ENCODE measurements around the gene PFDN5. TPM values are rescaled to one million over a fixed set of nuclear protein-coding genes. Genes with fewer than 3 reads are reported as not detected.

PFDN5 gene
- total and polyA plus RNA-seq, 9 of the 15 experiments (the other 6 are each of a cell fraction or from before 2014, with no cell fraction given), result 361 to 1,636 (median 742) TPM

DNA sequence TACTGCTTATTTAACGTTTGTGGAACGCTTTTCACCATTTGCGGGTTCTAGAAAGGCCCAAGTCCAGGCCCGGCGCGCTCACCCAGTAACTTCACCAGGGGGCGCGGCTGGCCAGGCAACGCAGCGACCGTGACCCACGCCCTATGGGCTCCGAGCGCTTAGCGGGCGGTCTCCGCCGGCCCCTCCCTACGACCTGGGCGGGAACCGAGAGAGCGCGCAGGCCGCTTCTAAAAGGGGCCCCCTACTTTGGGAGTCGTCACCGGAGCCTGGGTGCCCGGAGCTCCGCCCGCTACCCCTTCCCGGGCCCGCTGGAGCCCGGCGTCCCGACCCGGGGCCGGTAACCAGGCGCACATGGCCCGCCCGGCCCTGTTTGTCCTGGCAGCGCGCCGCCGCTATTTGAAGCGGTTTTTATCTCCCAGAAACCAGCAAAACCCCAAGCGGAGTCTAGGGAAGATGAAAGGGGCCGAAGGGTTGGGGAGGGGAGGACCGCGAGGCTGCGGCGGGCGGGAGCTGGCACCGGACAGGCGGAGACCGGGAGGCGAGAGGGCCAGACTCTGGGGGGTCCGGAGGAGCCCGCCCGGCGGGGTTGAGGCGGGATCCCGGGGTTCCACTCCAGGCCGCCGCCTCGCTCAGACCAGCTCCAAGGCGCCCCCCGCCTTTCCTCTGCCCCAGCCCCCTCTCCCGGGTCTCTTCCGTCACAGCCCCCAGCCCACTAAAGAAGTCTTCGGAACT, 29.6 kb downstream of the PFDN5 start (continued):
- TF ChIP-seq, protein P1, sequence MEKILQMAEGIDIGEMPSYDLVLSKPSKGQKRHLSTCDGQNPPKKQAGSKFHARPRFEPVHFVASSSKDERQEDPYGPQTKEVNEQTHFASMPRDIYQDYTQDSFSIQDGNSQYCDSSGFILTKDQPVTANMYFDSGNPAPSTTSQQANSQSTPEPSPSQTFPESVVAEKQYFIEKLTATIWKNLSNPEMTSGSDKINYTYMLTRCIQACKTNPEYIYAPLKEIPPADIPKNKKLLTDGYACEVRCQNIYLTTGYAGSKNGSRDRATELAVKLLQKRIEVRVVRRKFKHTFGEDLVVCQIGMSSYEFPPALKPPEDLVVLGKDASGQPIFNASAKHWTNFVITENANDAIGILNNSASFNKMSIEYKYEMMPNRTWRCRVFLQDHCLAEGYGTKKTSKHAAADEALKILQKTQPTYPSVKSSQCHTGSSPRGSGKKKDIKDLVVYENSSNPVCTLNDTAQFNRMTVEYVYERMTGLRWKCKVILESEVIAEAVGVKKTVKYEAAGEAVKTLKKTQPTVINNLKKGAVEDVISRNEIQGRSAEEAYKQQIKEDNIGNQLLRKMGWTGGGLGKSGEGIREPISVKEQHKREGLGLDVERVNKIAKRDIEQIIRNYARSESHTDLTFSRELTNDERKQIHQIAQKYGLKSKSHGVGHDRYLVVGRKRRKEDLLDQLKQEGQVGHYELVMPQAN (IDR thresholded peaks at IDR 0.05; ENCODE audit: borderline replicate concordance), result peak; percentile 57; the same call in 1 of the 2 replicates
- peak; percentile 86; the same call in 1 of the 2 replicates for TF ChIP-seq SMAD4 (CRISPR knock-in tag; conservative IDR thresholded peaks at IDR 0.05)
- TF ChIP-seq TCF7L2 (IDR thresholded peaks at IDR 0.05; ENCODE audit: low read depth, low read length), result peak; percentile 79
- peak; percentile 11; the same call in 1 of the 2 replicates for TF ChIP-seq SOX6 (IDR thresholded peaks at IDR 0.05)
- TF ChIP-seq RREB1 (CRISPR knock-in tag; IDR thresholded peaks at IDR 0.05), result peak; percentile 63; the same call in 1 of the 2 replicates
- TF ChIP-seq ZSCAN32 (CRISPR knock-in tag; IDR thresholded peaks at IDR 0.05), result no peak
- TF ChIP-seq ZNF76 (CRISPR knock-in tag; IDR thresholded peaks at IDR 0.05; ENCODE audit: borderline replicate concordance), result 0 out of 2 replicates have a peak, but pooled peaks have one; percentile 35
- 0 out of 4 replicates have a peak, but pooled peaks of 1 of the 2 experiments have one; percentile 45 for TF ChIP-seq TRIM24 (IDR thresholded peaks at IDR 0.05)
- TF ChIP-seq ZNF639 (CRISPR knock-in tag; conservative IDR thresholded peaks at IDR 0.05 in 1 of 2, IDR thresholded peaks at IDR 0.05 in 1 of 2), result peak in 1 of 2 experiments; percentile 92; a peak in 2 of 4 replicates
- peak; percentile 48; the same call in 1 of the 2 replicates for TF ChIP-seq ZNF134 (CRISPR knock-in tag; conservative IDR thresholded peaks at IDR 0.05)
- TF ChIP-seq SMAD1 (IDR thresholded peaks at IDR 0.05; ENCODE audit: low read depth, low read length, partially characterized antibody), result peak; percentile 54
- 0 out of 2 replicates have a peak, but pooled peaks have one; percentile 39 for TF ChIP-seq ARID1B (IDR thresholded peaks at IDR 0.05)
- peak; percentile 71 for TF ChIP-seq TAF1 (IDR thresholded peaks at IDR 0.05; ENCODE audit: control insufficient read depth, extremely low read depth, insufficient read depth, low read length, severe bottlenecking)
- no peak for TF ChIP-seq THRA (IDR thresholded peaks at IDR 0.05)
- no peak for TF ChIP-seq TAF7 (tag; IDR thresholded peaks at IDR 0.05)
- TF ChIP-seq SRF (CRISPR knock-in tag; IDR thresholded peaks at IDR 0.05), result peak in 1 of 2 experiments; percentile 60; a peak in 1 of 4 replicates

All from K562 (cell line).